A673 (cell line): ENCODE measurements around the gene MTHFR.

Experiments used
- EZH2 ChIP-seq: fragments of 200-600 bp; sonication (generic); IDR thresholded peaks from 2 replicates; pipeline ENCODE4 v1.6.1; 2017; ENCODE audit warnings: borderline replicate concordance, low read depth, mild to moderate bottlenecking, mixed read lengths, antibody characterized with exemption, low read length; ENCODE audit not compliant: poor library complexity, severe bottlenecking
- TF ChIP-seq, protein P1 (sequence below): fragments of 300-800, 200-600 bp; sonication (generic); conservative IDR thresholded peaks from 2 replicates; pipeline ENCODE4 v1.5.1; 2017; ENCODE audit warnings: low read depth, mild to moderate bottlenecking, antibody characterized with exemption, low read length, moderate library complexity, mixed read lengths

DNA sequence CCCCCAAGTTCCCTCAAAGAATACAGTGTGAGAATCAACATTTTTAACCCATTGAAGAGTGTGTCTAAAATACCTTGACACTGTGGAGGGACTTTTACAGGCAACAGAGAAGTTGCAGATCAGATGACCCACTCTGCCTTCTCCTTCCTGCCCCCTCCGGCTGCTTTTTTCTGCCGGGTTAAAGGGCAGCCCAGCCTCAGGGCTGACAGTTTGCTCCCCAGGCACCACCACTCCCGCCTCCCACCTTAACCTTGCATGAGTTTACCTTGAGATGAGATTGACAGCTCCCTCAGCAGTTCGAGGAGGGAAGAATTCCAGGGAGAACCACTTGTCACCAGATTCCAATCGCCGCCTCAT, 3.2 kb downstream of the MTHFR start:
- TF ChIP-seq, protein P1, sequence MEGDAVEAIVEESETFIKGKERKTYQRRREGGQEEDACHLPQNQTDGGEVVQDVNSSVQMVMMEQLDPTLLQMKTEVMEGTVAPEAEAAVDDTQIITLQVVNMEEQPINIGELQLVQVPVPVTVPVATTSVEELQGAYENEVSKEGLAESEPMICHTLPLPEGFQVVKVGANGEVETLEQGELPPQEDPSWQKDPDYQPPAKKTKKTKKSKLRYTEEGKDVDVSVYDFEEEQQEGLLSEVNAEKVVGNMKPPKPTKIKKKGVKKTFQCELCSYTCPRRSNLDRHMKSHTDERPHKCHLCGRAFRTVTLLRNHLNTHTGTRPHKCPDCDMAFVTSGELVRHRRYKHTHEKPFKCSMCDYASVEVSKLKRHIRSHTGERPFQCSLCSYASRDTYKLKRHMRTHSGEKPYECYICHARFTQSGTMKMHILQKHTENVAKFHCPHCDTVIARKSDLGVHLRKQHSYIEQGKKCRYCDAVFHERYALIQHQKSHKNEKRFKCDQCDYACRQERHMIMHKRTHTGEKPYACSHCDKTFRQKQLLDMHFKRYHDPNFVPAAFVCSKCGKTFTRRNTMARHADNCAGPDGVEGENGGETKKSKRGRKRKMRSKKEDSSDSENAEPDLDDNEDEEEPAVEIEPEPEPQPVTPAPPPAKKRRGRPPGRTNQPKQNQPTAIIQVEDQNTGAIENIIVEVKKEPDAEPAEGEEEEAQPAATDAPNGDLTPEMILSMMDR, result no peak
- no peak for TF ChIP-seq EZH2
